Smooth muscle cell (in vitro differentiated cells): Measurements from ENCODE around the gene RFX1. TPM values are rescaled to one million over a fixed set of nuclear protein-coding genes. Genes with fewer than 3 reads are reported as not detected.
"Not testable (repeated sequence)": the region's sequence is repeated elsewhere in the genome, so short reads cannot be mapped to it uniquely, and the experiment has no call there.

Experiments
- DNase-seq: peaks from one replicate; lab custom pipeline; 2025; ENCODE audit not compliant: unreplicated experiment; lab: John Stamatoyannopoulos, UW
- H2AFZ ChIP-seq: fragments of 200-600 bp; sonication (generic); 2 replicates; pipeline ENCODE4 v1.6.0; 2016; ENCODE audit warnings: antibody characterized with exemption, low read depth, mild to moderate bottlenecking
- H3F3A ChIP-seq: fragments of 200-600 bp; sonication (generic); 2 replicates; pipeline ENCODE4 v1.6.0; 2017; ENCODE audit warnings: antibody characterized with exemption, low read depth
- H3K27ac ChIP-seq: fragments of 200-600 bp; sonication (generic); 2 replicates; pipeline ENCODE4 v1.5.1; 2016; ENCODE audit warnings: low read depth, mild to moderate bottlenecking
- H3K27me3 ChIP-seq: fragments of 200-600 bp; sonication (generic); 2 replicates; pipeline ENCODE4 v1.6.1; 2016; ENCODE audit warnings: low read depth, mild to moderate bottlenecking
- H3K36me3 ChIP-seq: fragments of 200-600 bp; sonication (generic); 2 replicates; pipeline ENCODE4 v1.5.1; 2016; ENCODE audit warnings: low read depth
- H3K4me1 ChIP-seq: fragments of 200-600 bp; sonication (generic); 2 replicates; pipeline ENCODE4 v1.5.1; 2016; ENCODE audit warnings: low read depth
- H3K4me2 ChIP-seq: fragments of 200-600 bp; sonication (generic); 2 replicates; pipeline ENCODE4 v1.6.0; 2016; ENCODE audit warnings: mild to moderate bottlenecking
- H3K4me3 ChIP-seq: fragments of 200-600 bp; sonication (generic); 2 replicates; pipeline ENCODE4 v1.5.1; 2016; ENCODE audit warnings: mild to moderate bottlenecking
- H3K79me2 ChIP-seq: fragments of 200-600 bp; sonication (generic); 2 replicates; pipeline ENCODE4 v1.6.0; 2016; ENCODE audit warnings: low read depth, mild to moderate bottlenecking
- H3K9ac ChIP-seq: fragments of 200-600 bp; sonication (generic); 2 replicates; pipeline ENCODE4 v1.6.0; 2016; ENCODE audit warnings: low read depth
- H3K9me3 ChIP-seq: fragments of 200-600 bp; sonication (generic); replicated peaks from 2 replicates; pipeline ENCODE4 v1.5.1; 2016; ENCODE audit warnings: low read depth
- H4K20me1 ChIP-seq: fragments of 200-600 bp; sonication (generic); 2 replicates; pipeline ENCODE4 v1.6.0; 2016; ENCODE audit warnings: low read depth
- WGBS: methylation state at CpG from one replicate; pipeline ENCODE4 v1.1.7; 2016; ENCODE audit warnings: low lambda C conversion rate; 5-methylcytosine and 5-hydroxymethylcytosine counted together
- polyA plus RNA-seq: library from polyadenylated mRNA; unstranded; fragments of >200 nt; fragmentation: Nextera tagmentation; extraction: Ambion mirVana; gene quantifications from 2 replicates; pipeline ENCODE4 v1.2.1, GENCODE V29; 2016
- total RNA-seq: library from RNA; depleted of rRNA; stranded (reverse); fragments of >200 nt; gene quantifications from 2 replicates; pipeline ENCODE4 v1.2.3, GENCODE V29; 2014
- TF ChIP-seq, protein P1 (sequence below): fragments of 200-600 bp; sonication (generic); IDR thresholded peaks from 2 replicates; pipeline ENCODE4 v1.5.1; 2017; ENCODE audit warnings: borderline replicate concordance, mild to moderate bottlenecking, antibody characterized with exemption; ENCODE audit not compliant: insufficient read depth, poor library complexity, severe bottlenecking

The RFX1 gene
- total and polyA plus RNA-seq, 2 experiments from 2014 or later: 2.2 TPM

DNA sequence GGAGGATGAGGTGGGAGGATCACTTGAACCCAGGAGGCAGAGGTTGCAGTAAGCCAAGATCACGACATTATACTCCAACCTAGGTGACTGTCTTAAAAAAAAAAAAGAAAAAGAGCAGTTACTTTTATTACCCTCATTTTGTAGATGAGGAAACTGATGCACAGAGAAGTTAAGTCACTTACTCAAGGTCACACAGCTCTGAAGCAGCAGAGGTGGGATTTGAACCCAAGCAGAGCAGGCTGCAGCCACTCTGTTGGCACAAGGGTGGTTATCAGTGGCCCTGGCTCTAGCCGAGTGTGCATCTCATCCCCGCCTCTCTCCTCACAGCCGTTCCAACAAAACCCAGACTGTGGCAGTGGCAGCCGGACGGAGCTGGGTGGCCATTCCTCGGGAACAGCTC is 33.1 kb upstream of the RFX1 start:
- Histone ChIP-seq H3K9me3 (no peaks in the 10 kb centered on the region), H3K4me2 (no peak overlapping the region)
- 79% methylated on average over 6 of the region's 7 CpGs for WGBS

GRCh38 chr19:14035706-14036105 is 29.6 kb upstream of the RFX1 start:
- H3K79me2 ChIP-seq: no peaks in the 10 kb centered on the region
- H3K4me2 ChIP-seq: no peak overlapping the region
- H3F3A ChIP-seq: no peaks in the 10 kb centered on the region
- H3K27me3 ChIP-seq: no peaks in the 10 kb centered on the region
- DNase-seq: no peak
- WGBS: 72% methylated on average over 7 of the region's 7 CpGs
- H3K9ac ChIP-seq: no peak overlapping the region
- H3K4me3 ChIP-seq: no peak overlapping the region
- no peak overlapping the region for H2AFZ ChIP-seq
- H3K9me3 ChIP-seq: no peaks in the 10 kb centered on the region
- no peaks in the 10 kb centered on the region for H3K36me3 ChIP-seq
- H4K20me1 ChIP-seq: no peaks in the 10 kb centered on the region
- TF ChIP-seq, protein P1, sequence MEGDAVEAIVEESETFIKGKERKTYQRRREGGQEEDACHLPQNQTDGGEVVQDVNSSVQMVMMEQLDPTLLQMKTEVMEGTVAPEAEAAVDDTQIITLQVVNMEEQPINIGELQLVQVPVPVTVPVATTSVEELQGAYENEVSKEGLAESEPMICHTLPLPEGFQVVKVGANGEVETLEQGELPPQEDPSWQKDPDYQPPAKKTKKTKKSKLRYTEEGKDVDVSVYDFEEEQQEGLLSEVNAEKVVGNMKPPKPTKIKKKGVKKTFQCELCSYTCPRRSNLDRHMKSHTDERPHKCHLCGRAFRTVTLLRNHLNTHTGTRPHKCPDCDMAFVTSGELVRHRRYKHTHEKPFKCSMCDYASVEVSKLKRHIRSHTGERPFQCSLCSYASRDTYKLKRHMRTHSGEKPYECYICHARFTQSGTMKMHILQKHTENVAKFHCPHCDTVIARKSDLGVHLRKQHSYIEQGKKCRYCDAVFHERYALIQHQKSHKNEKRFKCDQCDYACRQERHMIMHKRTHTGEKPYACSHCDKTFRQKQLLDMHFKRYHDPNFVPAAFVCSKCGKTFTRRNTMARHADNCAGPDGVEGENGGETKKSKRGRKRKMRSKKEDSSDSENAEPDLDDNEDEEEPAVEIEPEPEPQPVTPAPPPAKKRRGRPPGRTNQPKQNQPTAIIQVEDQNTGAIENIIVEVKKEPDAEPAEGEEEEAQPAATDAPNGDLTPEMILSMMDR: no peak
- H3K27ac ChIP-seq: no peak overlapping the region
- H3K4me1 ChIP-seq: peaks cover 9% of the 10 kb centered on the region

More for the DNA sequence above, 33.1 kb upstream of the RFX1 start:
- TF ChIP-seq, protein P1: no peak
- Histone ChIP-seq H3K27me3 (no peaks in the 10 kb centered on the region), H3K9ac (no peak overlapping the region), H3K79me2 (no peaks in the 10 kb centered on the region), H3K27ac (no peak overlapping the region), H3K4me1 (no peaks in the 10 kb centered on the region), H3K36me3 (no peaks in the 10 kb centered on the region), H3K4me3 (no peak overlapping the region), H4K20me1 (no peaks in the 10 kb centered on the region), H3F3A (no peaks in the 10 kb centered on the region), H2AFZ (no peak overlapping the region)
- no peak for DNase-seq

- not testable (repeated sequence) for H3K27ac ChIP-seq, H3K79me2 ChIP-seq, H3F3A ChIP-seq, H3K36me3 ChIP-seq, H3K9me3 ChIP-seq, DNase-seq, H3K4me1 ChIP-seq, H3K27me3 ChIP-seq, H3K4me3 ChIP-seq, H3K9ac ChIP-seq, H2AFZ ChIP-seq, H3K4me2 ChIP-seq, H4K20me1 ChIP-seq
- 92% methylated on average over 12 of the region's 12 CpGs for WGBS
Measured at GRCh38 chr19:14035159-14035558, 29.0 kb upstream of the RFX1 start.

GRCh38 chr19:14033946-14034345 is 27.8 kb upstream of the RFX1 start:
- Histone ChIP-seq H3K9me3 (no peaks in the 10 kb centered on the region), H3K27me3 (no peaks in the 10 kb centered on the region), H3K4me1 (peaks cover 9% of the 10 kb centered on the region), H3K4me2 (no peak overlapping the region), H3F3A (no peaks in the 10 kb centered on the region), H4K20me1 (no peaks in the 10 kb centered on the region), H3K4me3 (no peak overlapping the region), H3K9ac (no peak overlapping the region), H2AFZ (no peak overlapping the region), H3K36me3 (no peaks in the 10 kb centered on the region), H3K79me2 (no peaks in the 10 kb centered on the region), H3K27ac (no peak overlapping the region)
- TF ChIP-seq, protein P1: no peak
- 98% methylated on average over 2 of the region's 2 CpGs for WGBS
- no peak for DNase-seq
